ENCODE measurements around the gene NEK1. TPM values are rescaled to one million over a fixed set of nuclear protein-coding genes. Genes with fewer than 3 reads are reported as not detected.
A peak's percentile ranks its signal among the peaks of the same experiment; 100 is the strongest.

The NEK1 gene
- polyA plus RNA-seq, 1 experiment = 2.3 TPM

- ChIA-PET CTCF (no interaction called here), POLR2A (no interaction called here)
- TF ChIP-seq CTCF (IDR thresholded peaks at IDR 0.05; ENCODE audit: insufficient read depth, low read depth, low read length) = no peak
Observed at GRCh38 chr4:169617306-169617705, 4.9 kb upstream of the NEK1 start.

GRCh38 chr4:169616846-169617245, 4.5 kb upstream of the NEK1 start:
- Histone ChIP-seq H3K36me3 (ENCODE audit: control insufficient read depth, insufficient read depth, low read length) (no peaks in the 10 kb centered on the region), H3K4me3 (ENCODE audit: low read depth, low read length) (no peak overlapping the region), H3K27me3 (ENCODE audit: control insufficient read depth, insufficient read depth, low read length) (no peaks in the 10 kb centered on the region)
- DNase-seq (ENCODE audit: low read depth) = no peak
- ChIA-PET POLR2A (no interaction called here), CTCF (no interaction called here)
- no peak for TF ChIP-seq CTCF (IDR thresholded peaks at IDR 0.05; ENCODE audit: insufficient read depth, low read depth, low read length)

More at GRCh38 chr4:169617306-169617705, 4.9 kb upstream of the NEK1 start:
- DNase-seq (ENCODE audit: low read depth) = no peak
- Histone ChIP-seq H3K36me3 (ENCODE audit: control insufficient read depth, insufficient read depth, low read length) (no peaks in the 10 kb centered on the region), H3K27me3 (ENCODE audit: control insufficient read depth, insufficient read depth, low read length) (no peaks in the 10 kb centered on the region), H3K4me3 (ENCODE audit: low read depth, low read length) (no peak overlapping the region)

GRCh38 chr4:169615467-169616106, 3.2 kb upstream of the NEK1 start:
- no peak for TF ChIP-seq CTCF (IDR thresholded peaks at IDR 0.05; ENCODE audit: insufficient read depth, low read depth, low read length)
- Histone ChIP-seq H3K4me3 (ENCODE audit: low read depth, low read length) (no peak overlapping the region), H3K36me3 (ENCODE audit: control insufficient read depth, insufficient read depth, low read length) (no peaks in the 10 kb centered on the region), H3K27me3 (ENCODE audit: control insufficient read depth, insufficient read depth, low read length) (no peaks in the 10 kb centered on the region)
- no peak for DNase-seq (ENCODE audit: low read depth)
- CTCF ChIA-PET = interaction anchor here (0.8 kb wide), 1 partner anchor 9 kb away, joined by 3 read pairs; no protein-coding TSS in a partner anchor
- POLR2A ChIA-PET = no interaction called here

- H3K4me3 ChIP-seq (ENCODE audit: low read depth, low read length) = peak overlapping the region; percentile 85
- peak; percentile 79 for TF ChIP-seq CTCF (IDR thresholded peaks at IDR 0.05; ENCODE audit: insufficient read depth, low read depth, low read length)
- POLR2A ChIA-PET = interaction anchor here (0.6 kb wide), 1 partner anchor 11 kb away, joined by 3 read pairs; no protein-coding TSS in a partner anchor
- CTCF ChIA-PET = interaction anchor here (0.6 to 2.7 kb wide), 35 partner anchors 8 to 453 kb away, joined by 3 to 15 read pairs (median 4); no protein-coding TSS in a partner anchor
- no peaks in the 10 kb centered on the region for H3K36me3 ChIP-seq (ENCODE audit: control insufficient read depth, insufficient read depth, low read length)
- no peaks in the 10 kb centered on the region for H3K27me3 ChIP-seq (ENCODE audit: control insufficient read depth, insufficient read depth, low read length)
- no peak for DNase-seq (ENCODE audit: low read depth)
Observed at GRCh38 chr4:169612871-169613859, 782 bp upstream of the NEK1 start.

- Histone ChIP-seq H3K27me3 (ENCODE audit: control insufficient read depth, insufficient read depth, low read length) (no peaks in the 10 kb centered on the region), H3K4me3 (ENCODE audit: low read depth, low read length) (no peak overlapping the region), H3K36me3 (ENCODE audit: control insufficient read depth, insufficient read depth, low read length) (no peaks in the 10 kb centered on the region)
- CTCF ChIA-PET = interaction anchor here (0.6 to 1.7 kb wide), 3 partner anchors 8 to 223 kb away, joined by 3 to 6 read pairs (median 3); no protein-coding TSS in a partner anchor
- TF ChIP-seq CTCF (IDR thresholded peaks at IDR 0.05; ENCODE audit: insufficient read depth, low read depth, low read length) = no peak
- no peak for DNase-seq (ENCODE audit: low read depth)
- POLR2A ChIA-PET = no interaction called here
Observed at GRCh38 chr4:169611157-169611556, 1.2 kb downstream of the NEK1 start.
